ENCODE data around the gene HIVEP3. TPM values are rescaled to one million over a fixed set of nuclear protein-coding genes. Genes with fewer than 3 reads are reported as not detected.
A peak's percentile ranks its signal among the peaks of the same experiment; 100 is the strongest.

Gene HIVEP3
- total RNA-seq, 1 experiment from 2014 or later = 1.4 TPM

- no peak for TF ChIP-seq CTCF (conservative IDR thresholded peaks at IDR 0.05)
- Histone ChIP-seq H3K27ac (ENCODE audit: insufficient read length, low read depth, low read length) (no peak overlapping the region), H3K4me1 (ENCODE audit: insufficient read depth, low read length) (no peaks in the 10 kb centered on the region), H3K9me3 (ENCODE audit: control insufficient read depth, low read depth, low read length) (no peaks in the 10 kb centered on the region), H4K20me1 (ENCODE audit: control insufficient read depth, insufficient read depth, insufficient read length) (no peaks in the 10 kb centered on the region), H3T11ph (ENCODE audit: low read length) (no peak overlapping the region), H3K79me1 (ENCODE audit: insufficient read depth, low read depth, low read length, poor library complexity, severe bottlenecking) (no peaks in the 10 kb centered on the region), H3K23ac (ENCODE audit: insufficient read length, low read depth, low read length) (no peak overlapping the region), H3K27me3 (ENCODE audit: insufficient read depth, low read length) (peaks cover 18% of the 10 kb centered on the region; the same call in 1 of the 2 replicates), H3K56ac (ENCODE audit: insufficient read length, low read depth, low read length) (no peak overlapping the region), H3K14ac (ENCODE audit: insufficient read depth, low read length) (no peak overlapping the region; the same call in 1 of the 2 replicates), H3K4me2 (ENCODE audit: insufficient read depth, insufficient read length, low read length) (peak overlapping the region; percentile 46), H2BK20ac (ENCODE audit: low read depth, low read length, poor library complexity, severe bottlenecking) (no peak overlapping the region), H3K4ac (ENCODE audit: low read depth, low read length) (no peak overlapping the region), H2AFZ (ENCODE audit: low read length) (no peak overlapping the region), H2BK12ac (ENCODE audit: insufficient read length, low read depth, low read length) (no peak overlapping the region), H2BK120ac (ENCODE audit: low read depth, low read length, poor library complexity, severe bottlenecking) (no peak overlapping the region), H2BK15ac (ENCODE audit: low read depth, low read length) (no peak overlapping the region), H3K79me2 (ENCODE audit: insufficient read depth, low read length) (no peaks in the 10 kb centered on the region), H3K9ac (ENCODE audit: extremely low read depth, insufficient read length, low read length) (no peak overlapping the region), H3K18ac (ENCODE audit: insufficient read length, low read depth, low read length) (no peak overlapping the region), H4K8ac (replicated peaks; ENCODE audit: insufficient read length, low read depth, low read length) (no peak overlapping the region), H2AK5ac (ENCODE audit: insufficient read length, low read length) (no peak overlapping the region), H4K91ac (ENCODE audit: insufficient read length, low read depth, low read length) (no peak overlapping the region), H2BK5ac (ENCODE audit: insufficient read length, low read length) (no peak overlapping the region), H3K23me2 (ENCODE audit: insufficient read length, low read depth, low read length, poor library complexity, severe bottlenecking) (no peaks in the 10 kb centered on the region), H4K5ac (ENCODE audit: insufficient read length, low read depth, low read length) (no peak overlapping the region)
- Mint-ChIP-seq H3K9me3 (no peaks in the 10 kb centered on the region), H3K4me3 (peak overlapping the region; percentile 63; a peak in 3 of 5 replicates), H3K27ac (no peak overlapping the region), H3K4me1 (peaks cover 13% of the 10 kb centered on the region in 2 experiments), H3K36me3 (ENCODE audit: insufficient read depth in 1 of 3, low read depth in 3 of 3) (no peaks in the 10 kb centered on the region; a peak in 1 of 7 replicates), H3K27me3 (ENCODE audit: low read depth) (peaks cover 57% of the 10 kb centered on the region)
- WGBS (ENCODE audit: extremely low coverage, insufficient read length, low lambda C conversion rate) = no CpG with 5 or more reads among the region's 105 CpGs
- DNase-seq = peak; percentile 66
Observed at GRCh38 chr1:41662061-41662764, 256.5 kb downstream of the HIVEP3 start.

Measured in H9 (cell line).